Gastroesophageal sphincter (tissue), 3 donors: ENCODE measurements around the gene WNK2.

Experiments used
- EP300 ChIP-seq: sonication (generic); formaldehyde crosslinking; IDR thresholded peaks from one replicate; pipeline ENCODE4 v1.6.1; 2017; ENCODE audit warnings: antibody characterized with exemption, mild to moderate bottlenecking
- POLR2A ChIP-seq, 2 donors: fragments of 450-650 bp; IDR thresholded peaks; one replicate each; pipeline ENCODE4 v1.6.1; 2017; ENCODE audit warnings: antibody characterized with exemption in 2 of 2, mild to moderate bottlenecking in 2 of 2, moderate library complexity in 1 of 2
- POLR2AphosphoS5 ChIP-seq: sonication (generic); formaldehyde crosslinking; IDR thresholded peaks from one replicate; pipeline ENCODE4 v1.6.1; 2017; ENCODE audit warnings: antibody characterized with exemption
- TF ChIP-seq, protein P1 (sequence below), 4 experiments: fragments of 200-600 bp in 2 of 4; fragments of 450-650 bp in 2 of 4; sonication (generic) in 1 of 4; IDR thresholded peaks; one replicate each; pipeline ENCODE4 v1.5.1; 2017 to 2019; ENCODE audit warnings: antibody characterized with exemption in 4 of 4, mild to moderate bottlenecking in 2 of 4, moderate library complexity in 2 of 4

DNA sequence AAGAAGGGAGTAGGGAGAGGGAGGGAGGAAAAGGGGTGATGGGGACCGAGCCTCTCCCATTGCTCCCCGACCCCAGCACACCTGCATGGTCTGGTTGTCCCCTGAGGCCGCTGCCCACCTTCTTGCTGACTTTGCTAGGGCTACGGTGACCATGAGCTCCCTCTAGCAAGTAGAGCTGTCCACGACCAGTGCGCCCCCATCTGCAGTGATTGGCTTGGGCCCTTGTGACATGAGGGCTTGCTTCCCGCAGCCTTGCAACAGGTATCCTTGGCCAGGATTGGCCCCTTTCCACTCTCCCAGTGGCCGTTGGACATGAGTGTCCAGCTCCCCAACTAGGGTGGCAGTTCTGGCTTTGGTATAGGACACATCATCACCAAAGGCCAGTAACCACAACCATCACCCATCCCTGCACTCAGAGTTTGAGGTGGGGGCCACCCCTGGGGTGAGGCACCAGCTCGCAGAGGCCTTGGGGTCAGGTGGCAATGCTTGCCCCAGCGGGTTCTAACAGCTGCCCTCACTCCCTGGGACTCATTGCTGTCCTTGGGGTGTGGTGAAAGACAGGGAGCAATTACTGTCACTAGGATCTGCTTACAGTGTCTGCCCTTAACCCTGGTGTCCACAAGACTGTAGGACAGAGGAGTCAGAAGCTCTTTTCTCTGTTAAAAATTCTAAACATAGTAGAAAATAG is 32.7 kb upstream of the WNK2 start:
- TF ChIP-seq, protein P1, sequence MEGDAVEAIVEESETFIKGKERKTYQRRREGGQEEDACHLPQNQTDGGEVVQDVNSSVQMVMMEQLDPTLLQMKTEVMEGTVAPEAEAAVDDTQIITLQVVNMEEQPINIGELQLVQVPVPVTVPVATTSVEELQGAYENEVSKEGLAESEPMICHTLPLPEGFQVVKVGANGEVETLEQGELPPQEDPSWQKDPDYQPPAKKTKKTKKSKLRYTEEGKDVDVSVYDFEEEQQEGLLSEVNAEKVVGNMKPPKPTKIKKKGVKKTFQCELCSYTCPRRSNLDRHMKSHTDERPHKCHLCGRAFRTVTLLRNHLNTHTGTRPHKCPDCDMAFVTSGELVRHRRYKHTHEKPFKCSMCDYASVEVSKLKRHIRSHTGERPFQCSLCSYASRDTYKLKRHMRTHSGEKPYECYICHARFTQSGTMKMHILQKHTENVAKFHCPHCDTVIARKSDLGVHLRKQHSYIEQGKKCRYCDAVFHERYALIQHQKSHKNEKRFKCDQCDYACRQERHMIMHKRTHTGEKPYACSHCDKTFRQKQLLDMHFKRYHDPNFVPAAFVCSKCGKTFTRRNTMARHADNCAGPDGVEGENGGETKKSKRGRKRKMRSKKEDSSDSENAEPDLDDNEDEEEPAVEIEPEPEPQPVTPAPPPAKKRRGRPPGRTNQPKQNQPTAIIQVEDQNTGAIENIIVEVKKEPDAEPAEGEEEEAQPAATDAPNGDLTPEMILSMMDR (IDR thresholded peaks at IDR 0.05): no peak
- TF ChIP-seq EP300: no peak
- TF ChIP-seq POLR2A (IDR thresholded peaks at IDR 0.05): no peak
- no peak for TF ChIP-seq POLR2AphosphoS5
